H1 (cell line): ENCODE results near the gene ARHGEF19. TPM values are rescaled to one million over a fixed set of nuclear protein-coding genes. Genes with fewer than 3 reads are reported as not detected.

Experiments
- CTCF ChIA-PET: fragments of 300-600 bp; sonication (Branson Sonifier 250); formaldehyde crosslinking; loops from one replicate; lab custom pipeline; 2021; ENCODE audit not compliant: partially characterized antibody; lab: Charles Lee
- POLR2A ChIA-PET: fragments of 300-600 bp; sonication (Branson Sonifier 250); formaldehyde crosslinking; loops from one replicate; lab custom pipeline; 2021; ENCODE audit warnings: inconsistent platforms; ENCODE audit not compliant: partially characterized antibody; lab: Charles Lee
- DNase-seq, 2 experiments: peaks; one replicate each; pipeline versions ENCODE4 v3.0.0 to v3.0.0-alpha.2; 2010 to 2022; ENCODE audit warnings: low spot score in 2 of 2, low read depth in 1 of 2, mixed read lengths in 1 of 2
- FAIRE-seq: peaks from 2 replicates; lab custom pipeline; 2011; peaks lifted over from hg19 to GRCh38; lab: Jason Lieb, UNC
- H2AFZ ChIP-seq: 2 replicates; pipeline ENCODE4 v1.8.1; 2012; ENCODE audit warnings: low read length, inconsistent platforms
- H2AK5ac ChIP-seq: 2 replicates; pipeline ENCODE4 v1.6.1; 2013; ENCODE audit warnings: low read depth, low read length
- H2BK120ac ChIP-seq: replicated peaks from 2 replicates; pipeline ENCODE3; 2013; ENCODE audit warnings: low read depth, low read length, inconsistent platforms
- H2BK12ac ChIP-seq: 2 replicates; pipeline ENCODE4 v1.6.1; 2013; ENCODE audit warnings: low read depth, low read length
- H2BK15ac ChIP-seq: 2 replicates; pipeline ENCODE4 v1.6.1; 2013; ENCODE audit warnings: low read length
- H2BK20ac ChIP-seq: 2 replicates; pipeline ENCODE4 v1.6.1; 2013; ENCODE audit warnings: low read length
- H2BK5ac ChIP-seq: 2 replicates; pipeline ENCODE4 v1.6.1; 2013; ENCODE audit warnings: low read depth, low read length
- H3K14ac ChIP-seq: 2 replicates; pipeline ENCODE4 v1.6.1; 2013; ENCODE audit warnings: inconsistent platforms; ENCODE audit not compliant: insufficient read length
- H3K18ac ChIP-seq: 2 replicates; pipeline ENCODE4 v1.6.1; 2013; ENCODE audit warnings: low read length; ENCODE audit errors: extremely low read depth
- H3K23ac ChIP-seq: 2 replicates; pipeline ENCODE4 v1.6.1; 2013; ENCODE audit warnings: inconsistent platforms; ENCODE audit not compliant: insufficient read length
- H3K23me2 ChIP-seq: 2 replicates; pipeline ENCODE4 v1.6.1; 2013; ENCODE audit warnings: low read depth, low read length
- H3K27ac ChIP-seq: 2 replicates; pipeline ENCODE4 v1.6.1; 2011; ENCODE audit warnings: low read depth, low read length, inconsistent platforms
- H3K27me3 ChIP-seq, 4 experiments: replicated peaks in 1 of 4; 1 replicate in 1 of 4; 2 replicates in 3 of 4; pipeline versions ENCODE4 v1.6.1 to v1.8.1; 2011 to 2013; ENCODE audit warnings: low read length in 3 of 4, mild to moderate bottlenecking in 3 of 4, inconsistent platforms in 2 of 4, mixed read lengths in 2 of 4, moderate library complexity in 1 of 4; ENCODE audit not compliant: control insufficient read depth in 3 of 4, insufficient read depth in 3 of 4; ENCODE audit errors: extremely low read depth in 1 of 4
- H3K36me3 ChIP-seq, 4 experiments: 2 replicates each; pipeline versions ENCODE4 v1.6.1 to v1.8.1; 2011 to 2013; ENCODE audit warnings: mild to moderate bottlenecking in 4 of 4, low read length in 3 of 4, moderate library complexity in 2 of 4, control low read depth in 1 of 4, inconsistent platforms in 1 of 4; ENCODE audit not compliant: insufficient read depth in 4 of 4, control insufficient read depth in 2 of 4
- H3K4ac ChIP-seq: replicated peaks from 2 replicates; pipeline ENCODE3; 2013; ENCODE audit warnings: low read length, low read depth, mixed read lengths, inconsistent platforms; ENCODE audit not compliant: insufficient read length
- H3K4me1 ChIP-seq, 4 experiments: replicated peaks in 1 of 4; 1 replicate in 1 of 4; 2 replicates in 3 of 4; pipeline versions ENCODE4 v1.6.1 to v1.8.1; 2011 to 2013; ENCODE audit warnings: low read length in 3 of 4, inconsistent platforms in 2 of 4, mixed read lengths in 1 of 4; ENCODE audit not compliant: insufficient read depth in 4 of 4, control insufficient read depth in 3 of 4
- H3K4me2 ChIP-seq, 2 experiments: 2 replicates each; pipeline versions ENCODE4 v1.6.1 to v1.8.1; 2011 to 2013; ENCODE audit warnings: low read depth in 2 of 2, low read length in 2 of 2, control low read depth in 1 of 2, inconsistent platforms in 1 of 2, mild to moderate bottlenecking in 1 of 2; ENCODE audit not compliant: insufficient read depth in 1 of 2
- H3K4me3 ChIP-seq, 4 experiments: fragments of 200-600, 300-600 bp in 1 of 4; sonication (generic), shearing (Covaris generic), sonication (Bioruptor Twin) in 1 of 4; 2 replicates each; pipeline versions ENCODE4 v1.5.1 to v1.8.1; 2011 to 2016; ENCODE audit warnings: low read length in 4 of 4, low read depth in 3 of 4, control low read depth in 2 of 4, inconsistent platforms in 2 of 4, mild to moderate bottlenecking in 2 of 4, mixed read lengths in 1 of 4, moderate library complexity in 1 of 4; ENCODE audit not compliant: insufficient read depth in 2 of 4; ENCODE audit errors: extremely low read depth in 1 of 4
- H3K56ac ChIP-seq: replicated peaks from 2 replicates; pipeline ENCODE3; 2013; ENCODE audit warnings: low read depth, mild to moderate bottlenecking, mixed read lengths, low read length, inconsistent platforms; ENCODE audit not compliant: insufficient read length
- H3K79me1 ChIP-seq: 2 replicates; pipeline ENCODE4 v1.6.1; 2013; ENCODE audit warnings: low read depth, low read length, control low read depth
- H3K79me2 ChIP-seq, 2 experiments: 2 replicates each; pipeline versions ENCODE4 v1.6.1 to v1.8.1; 2012 to 2013; ENCODE audit warnings: low read length in 2 of 2, mild to moderate bottlenecking in 2 of 2, inconsistent platforms in 1 of 2; ENCODE audit not compliant: insufficient read depth in 2 of 2, control insufficient read depth in 1 of 2
- H3K9ac ChIP-seq, 4 experiments: replicated peaks in 1 of 4; 1 replicate in 1 of 4; 2 replicates in 3 of 4; pipeline versions ENCODE4 v1.6.1 to v1.8.1; 2011 to 2013; ENCODE audit warnings: low read depth in 3 of 4, low read length in 3 of 4, control low read depth in 2 of 4, mild to moderate bottlenecking in 2 of 4, moderate library complexity in 2 of 4, inconsistent platforms in 1 of 4; ENCODE audit errors: extremely low read depth in 1 of 4
- H3K9me3 ChIP-seq, 2 experiments: 2 replicates each; pipeline versions ENCODE4 v1.6.1 to v1.8.1; 2012 to 2013; ENCODE audit warnings: mild to moderate bottlenecking in 2 of 2, moderate library complexity in 2 of 2, control low read depth in 1 of 2, inconsistent platforms in 1 of 2, low read depth in 1 of 2, low read length in 1 of 2, mixed read lengths in 1 of 2; ENCODE audit not compliant: insufficient read depth in 2 of 2
- H4K20me1 ChIP-seq, 2 experiments: replicated peaks in 1 of 2; 2 replicates each; pipeline versions ENCODE3 to v1.8.1; 2011 to 2013; ENCODE audit warnings: inconsistent platforms in 2 of 2, low read length in 2 of 2, mild to moderate bottlenecking in 1 of 2; ENCODE audit not compliant: insufficient read depth in 2 of 2, control insufficient read depth in 1 of 2
- H4K5ac ChIP-seq: 2 replicates; pipeline ENCODE4 v1.6.1; 2013; ENCODE audit warnings: low read length, low read depth, mixed read lengths, inconsistent platforms; ENCODE audit not compliant: insufficient read length
- H4K8ac ChIP-seq: 2 replicates; pipeline ENCODE4 v1.8.0; 2013; ENCODE audit warnings: mild to moderate bottlenecking, moderate library complexity, low read length, inconsistent platforms; ENCODE audit not compliant: insufficient read depth; ENCODE audit errors: extremely low read depth
- H4K91ac ChIP-seq: replicated peaks from 2 replicates; pipeline ENCODE3; 2013; ENCODE audit warnings: low read length, mixed read lengths, inconsistent platforms; ENCODE audit not compliant: insufficient read length
- CEBPB ChIP-seq: IDR thresholded peaks from 2 replicates; pipeline ENCODE4 v1.6.1; 2012; ENCODE audit warnings: low read depth, low read length
- POU5F1 ChIP-seq: IDR thresholded peaks from 2 replicates; pipeline ENCODE4 v1.6.1; 2011; ENCODE audit warnings: low read depth, mild to moderate bottlenecking, low read length, moderate library complexity
- RAD21 ChIP-seq, 2 experiments: IDR thresholded peaks in 1 of 2; conservative IDR thresholded peaks in 1 of 2; 2 replicates each; pipeline ENCODE4 v1.6.1; 2011; ENCODE audit warnings: low read depth in 2 of 2, low read length in 2 of 2, improper control_type of control experiment in 1 of 2, inconsistent platforms in 1 of 2, mild to moderate bottlenecking in 1 of 2, moderate library complexity in 1 of 2
- WGBS, 2 experiments: shearing (Covaris generic) in 1 of 2; methylation state at CpG; one replicate each; pipeline versions ENCODE4 v1.1.6 to v1.1.7; 2013 to 2015; ENCODE audit warnings: low lambda C conversion rate in 2 of 2, mixed read lengths in 2 of 2, inconsistent platforms in 1 of 2, low coverage in 1 of 2, missing lambda C conversion rate in 1 of 2; ENCODE audit not compliant: insufficient replicate concordance in 2 of 2, insufficient coverage in 1 of 2, insufficient read length in 1 of 2; ENCODE audit errors: extremely low coverage in 1 of 2, missing lambda C conversion rate in 1 of 2; 5-methylcytosine and 5-hydroxymethylcytosine counted together
- polyA plus RNA-seq, 7 experiments: library from polyadenylated mRNA; depleted of rRNA in 3 of 7; stranded (reverse) in 5 of 7; unstranded in 2 of 7; fragments of >200 nt in 5 of 7; fragments of 200-250 nt in 2 of 7; gene quantifications; 1 replicate in 5 of 7; 2 replicates in 1 of 7; 4 replicates in 1 of 7; pipeline versions ENCODE4 v1.2.1 to v1.2.3, GENCODE V29; 2011 to 2013; ENCODE audit warnings: missing spikeins in 2 of 7, mixed read lengths in 2 of 7
- total RNA-seq: library from RNA; stranded (reverse); fragmentation: NEBNext Ultra II Directional; extraction: Animal tissue kit (Norgen Biotek cat#: 25700); gene quantifications from 2 replicates; pipeline ENCODE4 v1.2.1, GENCODE V29; 2021

The ARHGEF19 gene
- total and polyA plus RNA-seq, 2 of the 8 experiments (the other 6 are each of a cell fraction or from before 2014, with no cell fraction given): 47.5 to 56.4 TPM

DNA sequence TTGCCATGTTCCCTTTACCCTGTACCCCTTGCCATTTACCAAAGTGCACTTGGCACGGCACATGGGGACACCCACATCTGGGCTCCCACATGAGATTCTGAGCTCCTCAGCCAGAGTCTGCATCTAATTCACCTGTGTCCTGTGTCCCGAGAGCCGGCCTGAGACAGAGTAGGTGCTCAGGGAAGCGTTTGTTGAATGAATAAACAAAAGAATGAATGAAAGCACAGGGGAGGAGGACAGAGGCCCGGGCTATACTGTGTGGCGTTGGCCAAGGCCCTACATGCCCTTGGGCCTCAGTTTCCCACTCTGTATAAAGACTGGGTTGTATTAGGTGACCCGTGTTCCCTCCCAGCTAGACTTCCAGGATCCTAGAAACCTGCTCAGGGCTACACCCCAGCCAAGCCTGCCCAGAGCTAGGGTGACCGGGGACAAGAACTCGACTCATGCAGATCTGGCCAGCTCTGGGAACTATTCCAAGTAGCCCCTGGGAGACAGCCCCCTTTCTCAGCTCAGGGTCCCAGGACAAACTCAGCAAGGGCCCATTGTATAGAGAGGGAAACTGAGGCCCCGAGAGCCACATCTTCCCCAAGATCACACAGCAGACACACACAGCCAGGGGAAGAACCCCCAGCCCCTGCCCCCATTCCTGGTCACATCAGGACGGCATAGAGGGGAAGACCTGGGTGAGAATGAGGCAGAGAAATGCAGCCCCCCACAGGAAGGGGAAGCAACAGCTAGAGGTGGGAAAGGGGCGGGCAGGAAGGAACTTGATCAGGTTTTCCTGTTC, 62.6 kb downstream of the ARHGEF19 start:
- Histone ChIP-seq H2BK15ac (0 out of 2 replicates have a peak overlapping the region, but pooled peaks have one; percentile 29), H3K36me3 (peaks cover 4 to 23% (median 17%) of the 10 kb centered on the region in 4 experiments; a peak in 7 of 8 replicates), H3K9me3 (no peaks in the 10 kb centered on the region), H3K14ac (no peak overlapping the region), H4K91ac (no peak overlapping the region), H3K4me1 (peaks cover 18 to 57% (median 47%) of the 10 kb centered on the region in 4 experiments), H4K5ac (no peak overlapping the region), H4K8ac (no peak overlapping the region), H3K56ac (no peak overlapping the region), H2BK120ac (no peak overlapping the region), H3K9ac (no peak overlapping the region), H3K18ac (no peak overlapping the region), H2AK5ac (no peak overlapping the region), H4K20me1 (peaks cover 10 to 22% of the 10 kb centered on the region in 2 experiments), H3K4ac (no peak overlapping the region), H2BK12ac (no peak overlapping the region), H3K23ac (no peak overlapping the region), H3K4me3 (no peak overlapping the region), H3K27me3 (no peaks in the 10 kb centered on the region), H2BK20ac (no peak overlapping the region), H3K79me2 (peaks cover 7 to 80% of the 10 kb centered on the region in 2 experiments; a peak in 3 of 4 replicates), H3K27ac (no peak overlapping the region), H3K79me1 (peaks cover 11% of the 10 kb centered on the region), H3K23me2 (peaks cover 2% of the 10 kb centered on the region; the same call in 1 of the 2 replicates), H2BK5ac (peak overlapping the region; percentile 94; the same call in 1 of the 2 replicates), H2AFZ (no peak overlapping the region), H3K4me2 (no peak overlapping the region)
- no peak for TF ChIP-seq POU5F1
- TF ChIP-seq CEBPB: no peak
- no peak for TF ChIP-seq RAD21 (IDR thresholded peaks at IDR 0.05 in 1 of 2, conservative IDR thresholded peaks at IDR 0.05 in 1 of 2; ENCODE audit: low read depth in 2 of 2, low read length in 2 of 2)
- DNase-seq: no peak
- FAIRE-seq: no peak
- 94% methylated on average over 12 of the region's 12 CpGs; no CpG with 5 or more reads in 1 of the 2 experiments for WGBS, 2 experiments
- CTCF ChIA-PET: interaction anchor here (0.9 to 14.5 kb wide), 9 partner anchors 9 to 83 kb away, joined by 3 to 202 read pairs (median 5); no protein-coding TSS in a partner anchor
- POLR2A ChIA-PET: interaction anchor here (1.1 to 8.4 kb wide), 3 partner anchors 15 to 30 kb away, joined by 3 to 104 read pairs (median 51); no protein-coding TSS in a partner anchor
